ENCODE results near the gene WSB1. TPM values are rescaled to one million over a fixed set of nuclear protein-coding genes. Genes with fewer than 3 reads are reported as not detected.
A peak's percentile ranks its signal among the peaks of the same experiment; 100 is the strongest.

The WSB1 gene
- polyA plus RNA-seq, 2 of the 4 experiments (the other 2 are of a cell fraction): 46.0 to 111 TPM

DNA sequence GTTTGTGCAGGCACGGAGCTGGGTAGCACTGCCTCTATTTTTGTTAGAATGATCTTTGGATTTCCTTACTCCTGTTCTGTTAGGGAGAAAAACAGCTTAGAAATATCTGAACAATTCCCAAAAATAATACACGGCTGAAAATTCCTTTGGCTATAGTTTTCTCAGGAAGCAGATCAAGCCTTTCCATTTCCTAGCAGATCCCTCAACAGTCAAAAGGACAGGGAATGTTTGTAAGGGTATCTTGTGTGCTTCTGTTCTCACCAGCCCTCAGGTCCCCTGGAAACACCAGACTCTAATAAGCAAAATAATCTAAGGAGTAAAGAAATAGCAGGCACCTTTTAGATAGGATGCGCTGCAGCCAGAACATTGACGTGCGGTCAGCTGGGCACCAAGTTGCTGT is 30.5 kb upstream of the WSB1 start:
- POLR2A ChIA-PET: no interaction called here

DNA sequence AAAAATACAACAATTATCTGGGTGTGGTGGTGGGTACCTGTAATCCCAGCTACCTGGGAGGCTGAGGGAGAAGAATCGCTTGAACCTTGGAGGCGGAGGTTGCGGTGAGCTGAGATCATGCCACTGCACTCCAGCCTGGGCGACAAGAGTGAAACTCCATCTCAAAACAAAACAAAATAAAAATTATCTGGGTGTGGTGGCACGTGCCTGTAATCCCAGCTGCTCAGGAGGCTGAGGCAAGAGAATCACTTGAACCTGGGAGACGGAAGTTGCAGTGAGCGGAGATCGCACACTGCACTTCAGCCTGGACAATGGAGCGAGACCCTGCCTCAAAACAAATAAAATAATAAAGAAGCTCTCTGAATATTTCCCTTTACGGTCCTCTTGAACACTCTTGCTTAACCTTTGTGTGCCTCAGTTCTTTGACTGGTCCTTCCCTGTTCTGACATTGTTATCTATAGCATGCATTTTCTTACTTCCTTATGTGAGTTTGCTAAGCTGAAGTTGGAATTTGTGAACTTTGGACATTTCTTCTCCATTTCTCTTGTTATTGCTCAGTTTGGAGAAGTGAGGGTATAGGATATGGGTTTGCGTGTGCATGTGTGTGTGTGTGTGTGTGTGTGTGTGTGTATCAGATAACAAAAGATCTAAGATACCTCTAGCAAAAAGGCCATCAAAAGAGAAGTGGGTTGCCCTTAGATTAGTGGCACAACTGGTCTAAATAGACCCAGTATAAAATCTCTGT is 29.7 kb upstream of the WSB1 start:
- peak overlapping the region in 1 of 2 experiments; percentile 40; a peak in 2 of 6 replicates for H3K27ac ChIP-seq
- TF ChIP-seq JUNB (IDR thresholded peaks at IDR 0.05) (no peak), FOXS1 (CRISPR knock-in tag; IDR thresholded peaks at IDR 0.05) (no peak), ZNF302 (CRISPR knock-in tag; IDR thresholded peaks at IDR 0.05) (no peak), RFX5 (IDR thresholded peaks at IDR 0.05) (no peak), PHF8 (IDR thresholded peaks at IDR 0.05; ENCODE audit: borderline replicate concordance, low read depth) (no peak), JUN (IDR thresholded peaks at IDR 0.05) (no peak), NFE2L2 (conservative IDR thresholded peaks at IDR 0.05; ENCODE audit: low read length) (no peak), GATA3 (IDR thresholded peaks at IDR 0.05; ENCODE audit: borderline replicate concordance) (no peak)
- no peak for DNase-seq (ENCODE audit: low read depth in 1 of 2, low spot score in 1 of 2)
- FAIRE-seq: no peak
- peak overlapping the region; percentile 50; the same call in 2 of the 3 replicates for H3K4me2 ChIP-seq
- no peaks in the 10 kb centered on the region for H3K9me3 ChIP-seq
- CTCF ChIA-PET: interaction anchor here (0.8 to 4.8 kb wide), 4 partner anchors 13 to 69 kb away, joined by 3 to 29 read pairs (median 12); no protein-coding TSS in a partner anchor
- peaks cover 19% of the 10 kb centered on the region for H3K4me1 ChIP-seq
- no peak for ATAC-seq
- POLR2A ChIA-PET: interaction anchor here (2.3 kb wide), 1 partner anchor 30 kb away, joined by 17 read pairs; the partner anchor contains the start of gene WSB1
- H3K4me3 ChIP-seq: no peak overlapping the region
- 92% methylated on average over 11 of the region's 11 CpGs for WGBS (ENCODE audit: missing lambda C conversion rate)

More for the DNA sequence above, 30.5 kb upstream of the WSB1 start:
- CTCF ChIA-PET: interaction anchor here (1.0 to 4.8 kb wide), 6 partner anchors 14 to 339 kb away, joined by 3 to 29 read pairs (median 4); no protein-coding TSS in a partner anchor
- no peak for ATAC-seq
- no peak for FAIRE-seq
- Histone ChIP-seq H3K4me3 (no peak overlapping the region), H3K4me1 (peaks cover 19% of the 10 kb centered on the region), H3K27ac (no peak overlapping the region), H3K4me2 (no peak overlapping the region), H3K9me3 (no peaks in the 10 kb centered on the region)
- WGBS (ENCODE audit: missing lambda C conversion rate): 86% methylated on average over 5 of the region's 5 CpGs
- TF ChIP-seq HEYL (CRISPR knock-in tag; IDR thresholded peaks at IDR 0.05) (no peak), ZC3H11A (IDR thresholded peaks at IDR 0.05) (no peak), POLR2AphosphoS2 (conservative IDR thresholded peaks at IDR 0.05; ENCODE audit: low read length) (no peak), POLR2A (IDR thresholded peaks at IDR 0.05; ENCODE audit: low read length) (no peak)
- DNase-seq (ENCODE audit: low read depth in 1 of 2, low spot score in 1 of 2): no peak

DNA sequence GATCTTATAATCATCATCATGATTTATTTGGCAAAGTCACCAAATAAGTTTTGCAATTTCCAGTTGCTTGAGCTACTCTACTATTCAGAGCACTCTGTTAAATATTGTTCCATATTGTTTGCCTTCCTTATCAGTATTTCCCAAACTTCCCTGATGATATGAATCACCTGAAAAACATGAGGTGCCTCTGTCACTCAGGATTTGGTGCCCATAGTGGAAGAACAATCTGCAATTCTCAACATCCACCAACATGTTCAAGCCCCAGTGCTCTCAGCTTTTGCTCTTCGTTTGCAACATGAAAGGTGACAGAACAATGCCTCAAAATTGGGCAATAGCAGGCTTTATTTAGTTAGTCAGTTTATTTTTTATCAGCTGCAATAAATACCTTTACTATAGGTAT is 28.6 kb upstream of the WSB1 start:
- WGBS (ENCODE audit: missing lambda C conversion rate): 33% methylated on average over 1 of the region's 1 CpG

More for the DNA sequence above, 28.6 kb upstream of the WSB1 start:
- FAIRE-seq (no peak), ATAC-seq (peak; percentile 66 to 88; a peak in 5 of 6 replicates), DNase-seq (ENCODE audit: low read depth in 1 of 2, low spot score in 1 of 2) (peak; percentile 53 to 64)
- Histone ChIP-seq H3K4me2 (peak overlapping the region; percentile 50), H3K9me3 (no peaks in the 10 kb centered on the region), H3K4me3 (no peak overlapping the region), H3K4me1 (peaks cover 19% of the 10 kb centered on the region), H3K27ac (peak overlapping the region in 1 of 2 experiments; percentile 49; a peak in 3 of 6 replicates)
- CTCF ChIA-PET: interaction anchor here (0.7 to 4.8 kb wide), 4 partner anchors 12 to 28 kb away, joined by 3 to 29 read pairs (median 5); no protein-coding TSS in a partner anchor
- POLR2A ChIA-PET: interaction anchor here (2.3 kb wide), 1 partner anchor 29 kb away, joined by 17 read pairs; the partner anchor contains the start of gene WSB1
- peak; percentile 70 to 83; a peak in 3 of 4 replicates for TF ChIP-seq CEBPB (IDR thresholded peaks at IDR 0.05)
- TF ChIP-seq, protein P1, sequence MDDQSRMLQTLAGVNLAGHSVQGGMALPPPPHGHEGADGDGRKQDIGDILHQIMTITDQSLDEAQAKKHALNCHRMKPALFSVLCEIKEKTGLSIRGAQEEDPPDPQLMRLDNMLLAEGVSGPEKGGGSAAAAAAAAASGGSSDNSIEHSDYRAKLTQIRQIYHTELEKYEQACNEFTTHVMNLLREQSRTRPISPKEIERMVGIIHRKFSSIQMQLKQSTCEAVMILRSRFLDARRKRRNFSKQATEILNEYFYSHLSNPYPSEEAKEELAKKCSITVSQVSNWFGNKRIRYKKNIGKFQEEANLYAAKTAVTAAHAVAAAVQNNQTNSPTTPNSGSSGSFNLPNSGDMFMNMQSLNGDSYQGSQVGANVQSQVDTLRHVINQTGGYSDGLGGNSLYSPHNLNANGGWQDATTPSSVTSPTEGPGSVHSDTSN (IDR thresholded peaks at IDR 0.05): peak; percentile 25; the same call in 1 of the 2 replicates
- TF ChIP-seq KDM5A (IDR thresholded peaks at IDR 0.05): no peak
- TF ChIP-seq JUNB (IDR thresholded peaks at IDR 0.05): peak; percentile 69
- peak; percentile 68 for TF ChIP-seq GATA3 (IDR thresholded peaks at IDR 0.05; ENCODE audit: borderline replicate concordance)
- TF ChIP-seq, protein P2, sequence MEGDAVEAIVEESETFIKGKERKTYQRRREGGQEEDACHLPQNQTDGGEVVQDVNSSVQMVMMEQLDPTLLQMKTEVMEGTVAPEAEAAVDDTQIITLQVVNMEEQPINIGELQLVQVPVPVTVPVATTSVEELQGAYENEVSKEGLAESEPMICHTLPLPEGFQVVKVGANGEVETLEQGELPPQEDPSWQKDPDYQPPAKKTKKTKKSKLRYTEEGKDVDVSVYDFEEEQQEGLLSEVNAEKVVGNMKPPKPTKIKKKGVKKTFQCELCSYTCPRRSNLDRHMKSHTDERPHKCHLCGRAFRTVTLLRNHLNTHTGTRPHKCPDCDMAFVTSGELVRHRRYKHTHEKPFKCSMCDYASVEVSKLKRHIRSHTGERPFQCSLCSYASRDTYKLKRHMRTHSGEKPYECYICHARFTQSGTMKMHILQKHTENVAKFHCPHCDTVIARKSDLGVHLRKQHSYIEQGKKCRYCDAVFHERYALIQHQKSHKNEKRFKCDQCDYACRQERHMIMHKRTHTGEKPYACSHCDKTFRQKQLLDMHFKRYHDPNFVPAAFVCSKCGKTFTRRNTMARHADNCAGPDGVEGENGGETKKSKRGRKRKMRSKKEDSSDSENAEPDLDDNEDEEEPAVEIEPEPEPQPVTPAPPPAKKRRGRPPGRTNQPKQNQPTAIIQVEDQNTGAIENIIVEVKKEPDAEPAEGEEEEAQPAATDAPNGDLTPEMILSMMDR (IDR thresholded peaks at IDR 0.05): no peak
- TF ChIP-seq, protein P3, sequence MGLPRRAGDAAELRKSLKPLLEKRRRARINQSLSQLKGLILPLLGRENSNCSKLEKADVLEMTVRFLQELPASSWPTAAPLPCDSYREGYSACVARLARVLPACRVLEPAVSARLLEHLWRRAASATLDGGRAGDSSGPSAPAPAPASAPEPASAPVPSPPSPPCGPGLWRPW (IDR thresholded peaks at IDR 0.05): 0 out of 2 replicates have a peak, but pooled peaks have one; percentile 38
- no peak for TF ChIP-seq NFE2L2 (conservative IDR thresholded peaks at IDR 0.05; ENCODE audit: low read length)
- TF ChIP-seq EP300 (IDR thresholded peaks at IDR 0.05): peak in 1 of 2 experiments; percentile 19; a peak in 1 of 5 replicates
- TF ChIP-seq ZNF302 (CRISPR knock-in tag; IDR thresholded peaks at IDR 0.05): no peak
- peak; percentile 52; the same call in 1 of the 2 replicates for TF ChIP-seq FOSL2 (IDR thresholded peaks at IDR 0.05)
- peak; percentile 82 for TF ChIP-seq FOSL2 (CRISPR knock-in tag; IDR thresholded peaks at IDR 0.05)
